Measurements from ENCODE around the gene PVRIG. TPM values are rescaled to one million over a fixed set of nuclear protein-coding genes. Genes with fewer than 3 reads are reported as not detected.
A peak's percentile ranks its signal among the peaks of the same experiment; 100 is the strongest.
"Not testable (repeated sequence)": the region's sequence is repeated elsewhere in the genome, so short reads cannot be mapped to it uniquely, and the experiment has no call there.

Gene PVRIG
- polyA plus RNA-seq (2013, experiment 1 of 2), result not detected
- polyA plus RNA-seq (2013, experiment 2 of 2), result not detected

DNA sequence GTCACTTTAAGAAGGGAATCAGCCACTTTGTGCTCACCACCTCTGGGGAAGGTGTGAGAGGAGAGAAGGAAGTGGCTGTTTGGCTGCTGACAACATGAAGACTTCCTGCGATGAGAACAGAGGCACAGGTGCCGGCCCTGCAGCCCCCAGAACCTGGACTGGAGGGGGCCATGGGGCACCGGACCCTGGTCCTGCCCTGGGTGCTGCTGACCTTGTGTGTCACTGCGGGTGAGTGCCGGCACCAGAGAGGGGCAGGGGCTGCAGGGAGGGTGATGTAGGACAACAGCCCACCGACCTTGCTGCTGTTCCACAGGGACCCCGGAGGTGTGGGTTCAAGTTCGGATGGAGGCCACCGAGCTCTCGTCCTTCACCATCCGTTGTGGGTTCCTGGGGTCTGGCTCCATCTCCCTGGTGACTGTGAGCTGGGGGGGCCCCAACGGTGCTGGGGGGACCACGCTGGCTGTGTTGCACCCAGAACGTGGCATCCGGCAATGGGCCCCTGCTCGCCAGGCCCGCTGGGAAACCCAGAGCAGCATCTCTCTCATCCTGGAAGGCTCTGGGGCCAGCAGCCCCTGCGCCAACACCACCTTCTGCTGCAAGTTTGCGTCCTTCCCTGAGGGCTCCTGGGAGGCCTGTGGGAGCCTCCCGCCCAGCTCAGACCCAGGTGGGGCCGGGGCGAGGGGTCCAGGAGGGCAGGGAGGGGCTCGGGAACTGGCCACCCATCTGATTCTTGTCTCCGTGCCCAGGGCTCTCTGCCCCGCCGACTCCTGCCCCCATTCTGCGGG lies at the start of gene PVRIG:
Gene PVRIG, plus strand, starts transcription at position 149 of the 785 bp plus-strand sequence. Its CDS starts 22 bp downstream, at position 171.
- not testable (repeated sequence) for H2BK5ac ChIP-seq (ENCODE audit: low read depth, low read length, poor library complexity, severe bottlenecking); H3K9me3 ChIP-seq (ENCODE audit: control insufficient read depth, low read length); H3K9ac ChIP-seq (ENCODE audit: low read length); H3K4me2 ChIP-seq (ENCODE audit: low read length, poor library complexity, severe bottlenecking); H3K18ac ChIP-seq (ENCODE audit: low read depth in 1 of 2, low read length in 2 of 2); DNase-seq; H3K4me1 ChIP-seq (ENCODE audit: control insufficient read depth, insufficient read depth, low read depth, low read length); H2BK15ac ChIP-seq (ENCODE audit: low read depth, poor library complexity, severe bottlenecking); H3K4ac ChIP-seq (ENCODE audit: low read depth in 1 of 2, low read length in 2 of 2); H3K79me1 ChIP-seq (replicated peaks; ENCODE audit: low read length, poor library complexity, severe bottlenecking); H3K23ac ChIP-seq (ENCODE audit: low read length in 2 of 2); H4K8ac ChIP-seq (ENCODE audit: low read length); H4K91ac ChIP-seq (ENCODE audit: low read length); H3K27ac ChIP-seq (ENCODE audit: low read length, poor library complexity, severe bottlenecking); H3K27me3 ChIP-seq (ENCODE audit: control insufficient read depth in 1 of 2, insufficient read depth in 1 of 2, low read length in 2 of 2); H3K14ac ChIP-seq (ENCODE audit: low read length in 2 of 2); H2BK12ac ChIP-seq (ENCODE audit: low read length in 2 of 2); H2AFZ ChIP-seq (ENCODE audit: low read depth, low read length); H2BK120ac ChIP-seq (ENCODE audit: low read depth, low read length); H2AK5ac ChIP-seq (ENCODE audit: low read length, severe bottlenecking)
- 98% methylated on average over 19 of the region's 27 CpGs for WGBS
- Histone ChIP-seq H3K4me3 (ENCODE audit: insufficient read depth in 1 of 2, low read depth in 1 of 2, low read length in 2 of 2) (peak within 1 kb of the TSS in 1 of 2 experiments; percentile 4), H3K36me3 (ENCODE audit: control insufficient read depth in 1 of 2, insufficient read depth in 2 of 2, low read depth in 1 of 2, low read length in 2 of 2) (peaks cover 0 to 47% of the 10 kb centered on the region in 2 experiments)

DNA sequence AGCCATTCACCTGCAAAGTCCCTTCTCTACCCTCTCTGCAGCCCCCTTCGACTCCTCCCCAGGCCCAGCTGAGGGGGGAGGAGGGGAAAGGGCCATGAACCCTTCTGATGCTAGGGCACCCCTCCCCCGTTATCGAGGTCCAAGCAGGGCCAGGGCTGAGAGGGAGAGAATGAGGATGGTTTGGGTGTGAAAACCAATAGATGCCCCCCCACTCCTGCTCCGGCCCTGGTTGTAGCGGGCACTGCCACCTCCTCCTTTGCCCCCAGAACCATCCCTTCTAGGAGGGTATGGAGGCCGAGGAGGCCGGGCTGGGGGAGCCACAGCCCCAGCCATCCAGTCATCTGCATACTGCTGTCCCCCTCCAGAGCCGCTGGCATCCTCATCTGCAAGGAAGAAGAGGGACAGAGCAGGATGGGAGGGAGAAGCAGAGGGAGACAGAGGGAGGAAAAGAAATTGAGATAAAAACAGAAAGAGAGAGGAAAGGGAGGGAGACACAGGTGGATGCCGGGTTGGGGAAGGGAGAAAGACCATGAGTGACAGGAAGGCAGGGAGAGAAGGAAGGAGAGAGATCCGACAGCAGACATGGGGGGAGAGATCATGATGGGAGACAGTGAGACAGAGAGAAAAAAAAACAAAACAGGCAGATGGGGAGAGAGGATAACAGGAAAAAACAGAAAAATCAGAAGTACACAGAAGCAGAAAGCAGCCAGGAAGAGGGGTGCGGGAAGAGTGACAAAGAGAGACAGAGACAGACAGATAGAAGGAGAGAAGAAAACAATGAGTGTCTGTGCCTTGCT lies 49.5 kb upstream of the PVRIG start:
- Histone ChIP-seq H2BK15ac (ENCODE audit: low read depth, poor library complexity, severe bottlenecking) (no peak overlapping the region), H2BK120ac (ENCODE audit: low read depth, low read length) (no peak overlapping the region), H3K36me3 (ENCODE audit: control insufficient read depth in 1 of 2, insufficient read depth in 2 of 2, low read depth in 1 of 2, low read length in 2 of 2) (peaks cover 0 to 11% of the 10 kb centered on the region in 2 experiments), H3K23ac (ENCODE audit: low read length in 2 of 2) (no peak overlapping the region), H3K9ac (ENCODE audit: low read length) (no peak overlapping the region), H3K14ac (ENCODE audit: low read length in 2 of 2) (no peak overlapping the region), H2BK12ac (ENCODE audit: low read length in 2 of 2) (no peak overlapping the region), H3K4me1 (ENCODE audit: control insufficient read depth, insufficient read depth, low read depth, low read length) (peaks cover 26% of the 10 kb centered on the region), H2BK5ac (ENCODE audit: low read depth, low read length, poor library complexity, severe bottlenecking) (no peak overlapping the region), H4K8ac (ENCODE audit: low read length) (peak overlapping the region; percentile 24), H3K18ac (ENCODE audit: low read depth in 1 of 2, low read length in 2 of 2) (no peak overlapping the region), H3K27ac (ENCODE audit: low read length, poor library complexity, severe bottlenecking) (no peak overlapping the region), H4K91ac (ENCODE audit: low read length) (no peak overlapping the region), H2AK5ac (ENCODE audit: low read length, severe bottlenecking) (no peak overlapping the region), H3K4me2 (ENCODE audit: low read length, poor library complexity, severe bottlenecking) (no peak overlapping the region), H3K4me3 (ENCODE audit: insufficient read depth in 1 of 2, low read depth in 1 of 2, low read length in 2 of 2) (no peak overlapping the region), H3K4ac (ENCODE audit: low read depth in 1 of 2, low read length in 2 of 2) (no peak overlapping the region), H2AFZ (ENCODE audit: low read depth, low read length) (no peak overlapping the region), H3K79me1 (replicated peaks; ENCODE audit: low read length, poor library complexity, severe bottlenecking) (peaks cover under 1% of the 10 kb centered on the region), H3K9me3 (ENCODE audit: control insufficient read depth, low read length) (no peaks in the 10 kb centered on the region), H3K27me3 (ENCODE audit: control insufficient read depth in 1 of 2, insufficient read depth in 1 of 2, low read length in 2 of 2) (peaks cover 35 to 44% of the 10 kb centered on the region in 2 experiments)
- WGBS, result 82% methylated on average over 8 of the region's 11 CpGs
- DNase-seq, result no peak

DNA sequence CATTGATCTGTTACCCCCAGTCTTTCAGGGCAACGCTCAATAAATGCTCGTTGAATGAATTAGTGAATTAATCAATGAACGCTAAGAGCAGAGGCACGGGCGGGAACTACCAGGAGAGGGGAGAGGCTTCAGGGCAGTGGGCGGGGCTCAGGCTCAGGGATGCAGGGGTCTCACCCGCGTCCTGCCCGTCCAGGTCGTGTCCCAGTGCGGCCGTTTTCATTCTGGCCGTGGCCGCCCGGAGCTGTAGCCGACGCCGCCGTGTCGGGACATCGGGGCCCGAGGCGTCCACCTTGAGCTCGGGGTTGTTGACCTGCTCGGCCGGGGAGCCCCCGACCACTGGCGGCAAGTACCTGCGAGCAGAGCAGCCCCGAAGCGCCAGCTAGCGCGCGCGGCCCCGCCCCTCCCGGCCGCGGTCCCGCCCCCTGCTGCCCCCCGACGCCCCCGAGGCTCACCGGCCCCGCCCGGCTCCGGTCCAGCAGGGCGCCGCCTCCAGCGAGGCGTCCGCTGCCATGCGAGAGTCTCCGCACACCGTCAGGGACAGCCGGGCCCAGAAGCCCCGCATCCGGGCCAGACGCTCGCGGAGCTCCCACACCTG lies 48.6 kb upstream of the PVRIG start:
- no peak overlapping the region for H3K9ac ChIP-seq (ENCODE audit: low read length)
- H3K23ac ChIP-seq (ENCODE audit: low read length in 2 of 2), result no peak overlapping the region
- WGBS, result 24% methylated on average over 19 of the region's 61 CpGs
- peak overlapping the region; percentile 26 to 45 for H3K4me3 ChIP-seq (ENCODE audit: insufficient read depth in 1 of 2, low read depth in 1 of 2, low read length in 2 of 2)
- no peak overlapping the region for H3K14ac ChIP-seq (ENCODE audit: low read length in 2 of 2)
- peaks cover 27% of the 10 kb centered on the region for H3K4me1 ChIP-seq (ENCODE audit: control insufficient read depth, insufficient read depth, low read depth, low read length)
- no peak overlapping the region for H2BK5ac ChIP-seq (ENCODE audit: low read depth, low read length, poor library complexity, severe bottlenecking)
- H3K18ac ChIP-seq (ENCODE audit: low read depth in 1 of 2, low read length in 2 of 2), result no peak overlapping the region
- no peak for DNase-seq
- peaks cover 36 to 39% of the 10 kb centered on the region in 2 experiments for H3K27me3 ChIP-seq (ENCODE audit: control insufficient read depth in 1 of 2, insufficient read depth in 1 of 2, low read length in 2 of 2)
- no peak overlapping the region for H2AFZ ChIP-seq (ENCODE audit: low read depth, low read length)
- no peak overlapping the region for H4K91ac ChIP-seq (ENCODE audit: low read length)
- no peak overlapping the region for H2BK120ac ChIP-seq (ENCODE audit: low read depth, low read length)
- H3K79me1 ChIP-seq (replicated peaks; ENCODE audit: low read length, poor library complexity, severe bottlenecking), result peaks cover 4% of the 10 kb centered on the region
- H3K4me2 ChIP-seq (ENCODE audit: low read length, poor library complexity, severe bottlenecking), result peak overlapping the region; percentile 62
- H3K36me3 ChIP-seq (ENCODE audit: control insufficient read depth in 1 of 2, insufficient read depth in 2 of 2, low read depth in 1 of 2, low read length in 2 of 2), result peaks cover 0 to 16% of the 10 kb centered on the region in 2 experiments
- H3K9me3 ChIP-seq (ENCODE audit: control insufficient read depth, low read length), result no peaks in the 10 kb centered on the region
- H4K8ac ChIP-seq (ENCODE audit: low read length), result no peak overlapping the region
- H3K27ac ChIP-seq (ENCODE audit: low read length, poor library complexity, severe bottlenecking), result no peak overlapping the region
- H3K4ac ChIP-seq (ENCODE audit: low read depth in 1 of 2, low read length in 2 of 2), result no peak overlapping the region
- H2BK12ac ChIP-seq (ENCODE audit: low read length in 2 of 2), result no peak overlapping the region
- H2AK5ac ChIP-seq (ENCODE audit: low read length, severe bottlenecking), result no peak overlapping the region
- H2BK15ac ChIP-seq (ENCODE audit: low read depth, poor library complexity, severe bottlenecking), result no peak overlapping the region

DNA sequence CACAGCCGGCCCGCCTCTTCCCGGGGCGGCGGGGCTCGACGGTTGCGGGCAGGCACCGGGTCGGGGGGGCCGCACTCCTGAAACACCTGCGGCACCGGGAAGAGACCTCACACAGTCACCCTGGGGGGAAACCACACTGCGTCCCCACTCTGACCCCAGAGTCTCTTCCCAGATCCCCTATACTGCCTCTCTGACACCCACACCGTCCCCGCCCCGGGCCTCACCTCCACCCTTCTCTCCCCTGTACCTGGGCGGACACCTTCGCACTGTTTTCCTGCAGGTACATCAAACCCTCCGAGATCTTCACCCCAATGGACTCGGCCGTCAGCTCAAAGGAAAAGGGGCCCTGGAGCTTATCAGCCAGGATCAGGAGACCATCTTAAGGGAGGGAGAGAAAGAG lies 47.9 kb upstream of the PVRIG start:
- Histone ChIP-seq H3K18ac (ENCODE audit: low read depth in 1 of 2, low read length in 2 of 2) (no peak overlapping the region), H3K9ac (ENCODE audit: low read length) (no peak overlapping the region), H2BK12ac (ENCODE audit: low read length in 2 of 2) (no peak overlapping the region), H3K4me1 (ENCODE audit: control insufficient read depth, insufficient read depth, low read depth, low read length) (peaks cover 29% of the 10 kb centered on the region), H2BK15ac (ENCODE audit: low read depth, poor library complexity, severe bottlenecking) (peak overlapping the region; percentile 16), H4K8ac (ENCODE audit: low read length) (peak overlapping the region; percentile 24), H3K4ac (ENCODE audit: low read depth in 1 of 2, low read length in 2 of 2) (no peak overlapping the region), H4K91ac (ENCODE audit: low read length) (no peak overlapping the region), H3K9me3 (ENCODE audit: control insufficient read depth, low read length) (no peaks in the 10 kb centered on the region), H2BK5ac (ENCODE audit: low read depth, low read length, poor library complexity, severe bottlenecking) (no peak overlapping the region), H2AFZ (ENCODE audit: low read depth, low read length) (no peak overlapping the region), H3K79me1 (replicated peaks; ENCODE audit: low read length, poor library complexity, severe bottlenecking) (peaks cover 4% of the 10 kb centered on the region), H3K4me2 (ENCODE audit: low read length, poor library complexity, severe bottlenecking) (no peak overlapping the region), H3K14ac (ENCODE audit: low read length in 2 of 2) (no peak overlapping the region), H3K4me3 (ENCODE audit: insufficient read depth in 1 of 2, low read depth in 1 of 2, low read length in 2 of 2) (peak overlapping the region in 1 of 2 experiments; percentile 45), H3K36me3 (ENCODE audit: control insufficient read depth in 1 of 2, insufficient read depth in 2 of 2, low read depth in 1 of 2, low read length in 2 of 2) (peaks cover 0 to 16% of the 10 kb centered on the region in 2 experiments), H3K23ac (ENCODE audit: low read length in 2 of 2) (no peak overlapping the region), H2BK120ac (ENCODE audit: low read depth, low read length) (no peak overlapping the region), H3K27me3 (ENCODE audit: control insufficient read depth in 1 of 2, insufficient read depth in 1 of 2, low read length in 2 of 2) (peaks cover 30 to 39% of the 10 kb centered on the region in 2 experiments), H3K27ac (ENCODE audit: low read length, poor library complexity, severe bottlenecking) (no peak overlapping the region), H2AK5ac (ENCODE audit: low read length, severe bottlenecking) (no peak overlapping the region)
- WGBS, result 51% methylated on average over 13 of the region's 22 CpGs
- no peak for DNase-seq

Measured in mesenchymal stem cell (in vitro differentiated cells and primary cell).